ENCODE results near the gene SPINK1. TPM values are rescaled to one million over a fixed set of nuclear protein-coding genes. Genes with fewer than 3 reads are reported as not detected.
"Not testable (repeated sequence)": the region's sequence is repeated elsewhere in the genome, so short reads cannot be mapped to it uniquely, and the experiment has no call there.

SPINK1 gene
- total RNA-seq, 1 experiment from 2014 or later: 1.5 TPM

DNA sequence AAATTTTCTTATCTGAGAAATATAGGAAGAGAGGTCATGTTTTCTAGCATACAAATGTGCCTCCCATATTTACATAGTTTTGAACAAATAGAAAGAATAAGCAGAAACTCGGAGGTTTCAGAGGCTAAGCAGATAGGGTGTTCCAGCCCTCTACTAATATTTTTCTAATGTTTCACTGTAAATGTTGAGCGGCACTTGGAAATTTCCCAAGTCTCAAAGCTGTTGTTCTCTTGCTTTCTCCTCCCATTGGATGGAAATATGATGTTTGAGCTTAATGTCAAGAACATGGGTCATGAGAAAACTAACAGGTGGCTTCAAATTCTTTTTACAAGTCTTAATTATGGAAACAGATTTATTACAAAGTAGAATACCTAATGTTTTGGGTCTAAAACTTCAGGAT lies 5.1 kb downstream of the SPINK1 start:
- no peak for DNase-seq (ENCODE audit: unreplicated experiment)
- TF ChIP-seq, protein P1, sequence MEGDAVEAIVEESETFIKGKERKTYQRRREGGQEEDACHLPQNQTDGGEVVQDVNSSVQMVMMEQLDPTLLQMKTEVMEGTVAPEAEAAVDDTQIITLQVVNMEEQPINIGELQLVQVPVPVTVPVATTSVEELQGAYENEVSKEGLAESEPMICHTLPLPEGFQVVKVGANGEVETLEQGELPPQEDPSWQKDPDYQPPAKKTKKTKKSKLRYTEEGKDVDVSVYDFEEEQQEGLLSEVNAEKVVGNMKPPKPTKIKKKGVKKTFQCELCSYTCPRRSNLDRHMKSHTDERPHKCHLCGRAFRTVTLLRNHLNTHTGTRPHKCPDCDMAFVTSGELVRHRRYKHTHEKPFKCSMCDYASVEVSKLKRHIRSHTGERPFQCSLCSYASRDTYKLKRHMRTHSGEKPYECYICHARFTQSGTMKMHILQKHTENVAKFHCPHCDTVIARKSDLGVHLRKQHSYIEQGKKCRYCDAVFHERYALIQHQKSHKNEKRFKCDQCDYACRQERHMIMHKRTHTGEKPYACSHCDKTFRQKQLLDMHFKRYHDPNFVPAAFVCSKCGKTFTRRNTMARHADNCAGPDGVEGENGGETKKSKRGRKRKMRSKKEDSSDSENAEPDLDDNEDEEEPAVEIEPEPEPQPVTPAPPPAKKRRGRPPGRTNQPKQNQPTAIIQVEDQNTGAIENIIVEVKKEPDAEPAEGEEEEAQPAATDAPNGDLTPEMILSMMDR (IDR thresholded peaks at IDR 0.05; ENCODE audit: unreplicated experiment): no peak
- intact Hi-C loops (cut with micrococcal nuclease): no loop called here
- Mint-ChIP-seq H3K4me3 (ENCODE audit: unreplicated experiment) (no peak overlapping the region), H3K27me3 (ENCODE audit: insufficient read depth, unreplicated experiment) (peaks cover 11% of the 10 kb centered on the region), H3K27ac (ENCODE audit: low read depth, unreplicated experiment) (no peak overlapping the region), H3K36me3 (ENCODE audit: insufficient read depth, unreplicated experiment) (no peaks in the 10 kb centered on the region), H3K4me1 (ENCODE audit: insufficient read depth, unreplicated experiment) (peaks cover 14% of the 10 kb centered on the region), H3K9me3 (ENCODE audit: unreplicated experiment) (no peaks in the 10 kb centered on the region)
- CTCF ChIA-PET: interaction anchor here (1.1 to 6.9 kb wide), 4 partner anchors 66 to 195 kb away, joined by 3 to 298 read pairs (median 4); no protein-coding TSS in a partner anchor
- BruUV-seq (replicated peaks): no TSS peak
- POLR2A ChIA-PET: no interaction called here

DNA sequence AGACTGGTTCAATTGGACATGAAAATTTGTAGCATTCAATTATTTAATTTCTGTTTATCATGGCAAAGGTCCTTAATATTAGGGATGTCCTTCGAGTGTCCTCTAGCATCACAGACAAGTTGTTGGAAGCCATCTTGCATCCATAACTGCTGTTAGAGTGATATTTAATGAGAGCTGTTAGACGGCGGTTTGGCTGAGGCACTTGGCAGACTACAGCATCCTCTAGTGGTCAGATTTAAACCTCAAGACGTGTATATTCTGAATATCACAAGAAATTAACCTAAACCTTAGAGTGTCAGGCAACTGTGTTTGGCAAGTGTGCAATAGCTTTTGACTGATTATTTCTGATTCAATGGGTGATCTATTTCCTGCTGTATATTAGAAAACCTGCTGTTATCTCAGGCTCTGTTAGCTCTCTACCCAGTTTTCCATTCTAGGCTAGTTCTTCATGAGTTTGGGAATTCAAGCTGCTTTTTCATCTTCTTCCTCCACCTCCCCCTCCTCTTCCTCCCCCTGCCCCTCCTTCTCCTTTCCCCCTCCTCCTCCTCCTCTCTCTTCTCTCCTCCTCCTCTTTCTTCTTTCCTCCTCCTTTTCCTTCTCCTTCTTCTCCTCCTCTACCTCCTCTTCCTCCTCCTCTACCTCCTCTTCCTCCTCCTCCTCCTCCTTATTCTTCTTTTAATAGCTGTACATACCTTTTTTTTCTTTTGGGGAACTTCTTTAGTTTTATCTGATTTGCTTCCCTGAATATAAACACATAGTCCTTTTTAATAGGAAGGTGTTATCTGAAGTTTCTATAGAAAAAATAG lies 8.6 kb downstream of the SPINK1 start:
- intact Hi-C loops (cut with micrococcal nuclease): loop anchor here (1.0 to 5.0 kb wide), 4 partner anchors 133 to 245 kb away; no protein-coding TSS in a partner anchor
- H3K4me1 Mint-ChIP-seq (ENCODE audit: insufficient read depth, unreplicated experiment): peaks cover 4% of the 10 kb centered on the region
- no peak overlapping the region for H3K27ac Mint-ChIP-seq (ENCODE audit: low read depth, unreplicated experiment)
- CTCF ChIA-PET: interaction anchor here (0.5 to 6.9 kb wide), 56 partner anchors 10 to 1138 kb away, joined by 3 to 298 read pairs (median 4); partner anchors contain the start of genes JAKMIP2 and SPINK1
- no TSS peak for BruUV-seq (replicated peaks)
- peak; percentile 77 for DNase-seq (ENCODE audit: unreplicated experiment)
- TF ChIP-seq, protein P1 (IDR thresholded peaks at IDR 0.05; ENCODE audit: unreplicated experiment): peak; percentile 96
- no peaks in the 10 kb centered on the region for H3K9me3 Mint-ChIP-seq (ENCODE audit: unreplicated experiment)
- H3K36me3 Mint-ChIP-seq (ENCODE audit: insufficient read depth, unreplicated experiment): no peaks in the 10 kb centered on the region
- H3K4me3 Mint-ChIP-seq (ENCODE audit: unreplicated experiment): no peak overlapping the region
- peaks cover 33% of the 10 kb centered on the region for H3K27me3 Mint-ChIP-seq (ENCODE audit: insufficient read depth, unreplicated experiment)
- POLR2A ChIA-PET: interaction anchor here (0.8 to 1.5 kb wide), 3 partner anchors 130 to 195 kb away, joined by 3 to 17 read pairs (median 4); no protein-coding TSS in a partner anchor

- H3K36me3 Mint-ChIP-seq (ENCODE audit: insufficient read depth, unreplicated experiment); H3K4me1 Mint-ChIP-seq (ENCODE audit: insufficient read depth, unreplicated experiment); H3K4me3 Mint-ChIP-seq (ENCODE audit: unreplicated experiment); H3K27ac Mint-ChIP-seq (ENCODE audit: low read depth, unreplicated experiment); DNase-seq (ENCODE audit: unreplicated experiment); H3K9me3 Mint-ChIP-seq (ENCODE audit: unreplicated experiment); BruUV-seq (replicated peaks): not testable (repeated sequence)
- ChIA-PET POLR2A (interaction anchor here (0.8 to 1.5 kb wide), 3 partner anchors 129 to 194 kb away, joined by 3 to 17 read pairs (median 4); no protein-coding TSS in a partner anchor), CTCF (interaction anchor here (0.6 to 6.9 kb wide), 30 partner anchors 10 to 887 kb away, joined by 3 to 298 read pairs (median 8); partner anchors contain the start of genes JAKMIP2 and SPINK1)
- H3K27me3 Mint-ChIP-seq (ENCODE audit: insufficient read depth, unreplicated experiment): peaks cover 40% of the 10 kb centered on the region
- intact Hi-C loops (cut with micrococcal nuclease): loop anchor here (1.0 to 5.0 kb wide), 4 partner anchors 132 to 244 kb away; no protein-coding TSS in a partner anchor
Observed at GRCh38 chr5:147822222-147822621, 9.2 kb downstream of the SPINK1 start.

GRCh38 chr5:147821766-147822165 lies 9.7 kb downstream of the SPINK1 start:
- TF ChIP-seq, protein P1 (IDR thresholded peaks at IDR 0.05; ENCODE audit: unreplicated experiment): no peak
- no TSS peak for BruUV-seq (replicated peaks)
- ChIA-PET POLR2A (no interaction called here), CTCF (interaction anchor here (0.6 to 6.9 kb wide), 19 partner anchors 10 to 886 kb away, joined by 3 to 298 read pairs (median 9); partner anchors contain the start of gene SPINK1)
- Mint-ChIP-seq H3K27ac (ENCODE audit: low read depth, unreplicated experiment) (no peak overlapping the region), H3K9me3 (ENCODE audit: unreplicated experiment) (no peaks in the 10 kb centered on the region), H3K4me1 (ENCODE audit: insufficient read depth, unreplicated experiment) (peaks cover 4% of the 10 kb centered on the region), H3K4me3 (ENCODE audit: unreplicated experiment) (no peak overlapping the region), H3K36me3 (ENCODE audit: insufficient read depth, unreplicated experiment) (no peaks in the 10 kb centered on the region), H3K27me3 (ENCODE audit: insufficient read depth, unreplicated experiment) (peaks cover 45% of the 10 kb centered on the region)
- intact Hi-C loops (cut with micrococcal nuclease): loop anchor here (1.0 to 5.0 kb wide), 4 partner anchors 131 to 243 kb away; no protein-coding TSS in a partner anchor
- no peak for DNase-seq (ENCODE audit: unreplicated experiment)
